ENCODE data around the gene SOS2.

DNA sequence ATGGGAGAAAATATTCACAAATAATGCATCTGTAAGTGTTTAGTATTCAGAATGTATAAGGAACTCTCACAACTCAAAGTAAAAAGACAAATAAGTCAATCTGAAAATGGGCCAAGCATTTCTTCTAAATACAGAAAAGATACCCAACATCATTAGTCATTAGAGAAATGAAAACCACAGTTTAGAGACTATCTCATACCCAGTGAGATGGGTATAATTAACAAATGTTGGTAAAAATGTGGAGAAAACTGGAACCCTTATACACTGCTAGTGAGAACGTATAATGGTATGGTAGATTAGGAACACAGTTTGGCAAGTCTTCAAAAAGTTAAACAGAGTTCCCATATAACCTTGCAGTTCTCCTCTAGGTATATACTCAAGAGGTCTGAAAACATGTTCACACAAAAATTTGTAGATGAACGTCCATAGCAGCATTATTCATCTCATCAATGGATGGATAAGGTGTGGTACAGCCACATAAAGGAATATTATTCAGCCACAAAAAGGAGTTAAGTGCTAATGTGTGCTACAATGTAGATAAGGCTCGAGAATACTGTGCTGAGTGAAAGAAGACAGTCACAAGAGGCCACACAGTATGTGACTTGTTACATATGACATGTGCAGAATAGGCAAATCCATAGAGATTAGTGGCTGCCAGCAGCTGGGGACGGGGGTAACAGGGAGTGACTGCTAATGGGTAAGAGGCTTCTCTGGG, 120.9 kb downstream of the SOS2 start:
- TF ChIP-seq JUNB (IDR thresholded peaks at IDR 0.05) (no peak), RCOR1 (conservative IDR thresholded peaks at IDR 0.05; ENCODE audit: low read depth, low read length) (no peak), CHD4 (IDR thresholded peaks at IDR 0.05) (no peak), SPI1 (IDR thresholded peaks at IDR 0.05; ENCODE audit: borderline replicate concordance, insufficient read depth, low read depth, low read length) (no peak), POLR2A (IDR thresholded peaks at IDR 0.05; ENCODE audit: low read depth, low read length) (no peak), POLR2AphosphoS2 (IDR thresholded peaks at IDR 0.05; ENCODE audit: low read depth, low read length) (no peak), EZH2 (IDR thresholded peaks at IDR 0.05; ENCODE audit: borderline replicate concordance, control insufficient read depth, low read depth, low read length) (no peak), TAF1 (IDR thresholded peaks at IDR 0.05; ENCODE audit: borderline replicate concordance, low read depth, low read length) (no peak), ZNF24 (IDR thresholded peaks at IDR 0.05) (no peak), STAT1 (conservative IDR thresholded peaks at IDR 0.05) (no peak), HDAC2 (IDR thresholded peaks at IDR 0.05) (no peak), ETV6 (conservative IDR thresholded peaks at IDR 0.05 in 1 of 2, IDR thresholded peaks at IDR 0.05 in 1 of 2; ENCODE audit: borderline replicate concordance in 1 of 2, low read depth in 1 of 2) (no peak)
- TF ChIP-seq, protein P1, sequence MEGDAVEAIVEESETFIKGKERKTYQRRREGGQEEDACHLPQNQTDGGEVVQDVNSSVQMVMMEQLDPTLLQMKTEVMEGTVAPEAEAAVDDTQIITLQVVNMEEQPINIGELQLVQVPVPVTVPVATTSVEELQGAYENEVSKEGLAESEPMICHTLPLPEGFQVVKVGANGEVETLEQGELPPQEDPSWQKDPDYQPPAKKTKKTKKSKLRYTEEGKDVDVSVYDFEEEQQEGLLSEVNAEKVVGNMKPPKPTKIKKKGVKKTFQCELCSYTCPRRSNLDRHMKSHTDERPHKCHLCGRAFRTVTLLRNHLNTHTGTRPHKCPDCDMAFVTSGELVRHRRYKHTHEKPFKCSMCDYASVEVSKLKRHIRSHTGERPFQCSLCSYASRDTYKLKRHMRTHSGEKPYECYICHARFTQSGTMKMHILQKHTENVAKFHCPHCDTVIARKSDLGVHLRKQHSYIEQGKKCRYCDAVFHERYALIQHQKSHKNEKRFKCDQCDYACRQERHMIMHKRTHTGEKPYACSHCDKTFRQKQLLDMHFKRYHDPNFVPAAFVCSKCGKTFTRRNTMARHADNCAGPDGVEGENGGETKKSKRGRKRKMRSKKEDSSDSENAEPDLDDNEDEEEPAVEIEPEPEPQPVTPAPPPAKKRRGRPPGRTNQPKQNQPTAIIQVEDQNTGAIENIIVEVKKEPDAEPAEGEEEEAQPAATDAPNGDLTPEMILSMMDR (IDR thresholded peaks at IDR 0.05 in 2 of 3, conservative IDR thresholded peaks at IDR 0.05 in 1 of 3; ENCODE audit: control insufficient read depth in 2 of 3, extremely low read depth in 1 of 3, insufficient read depth in 1 of 3, low read depth in 3 of 3, low read length in 3 of 3): no peak
- TF ChIP-seq, protein P2, sequence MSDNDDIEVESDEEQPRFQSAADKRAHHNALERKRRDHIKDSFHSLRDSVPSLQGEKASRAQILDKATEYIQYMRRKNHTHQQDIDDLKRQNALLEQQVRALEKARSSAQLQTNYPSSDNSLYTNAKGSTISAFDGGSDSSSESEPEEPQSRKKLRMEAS (IDR thresholded peaks at IDR 0.05; ENCODE audit: low read depth, low read length): no peak
